SKM-1 treated with dmso at 0.1 percent for 144 hours (cell line): ENCODE results near the gene CYLC2.

Experiments used
- DNase-seq: peaks from one replicate; lab custom pipeline; 2025; ENCODE audit not compliant: unreplicated experiment; lab: John Stamatoyannopoulos, UW

The CYLC2 gene

GRCh38 chr9:102995033-102995432, at the start of gene CYLC2:
Gene CYLC2 (plus strand): TSS chr9:102995333. CDS start chr9:102995381, 48 bp downstream.
- no peak for DNase-seq

- no peak for DNase-seq
Observed at GRCh38 chr9:102950346-102950745, 44.8 kb upstream of the CYLC2 start.

GRCh38 chr9:102966999-102967398, 28.1 kb upstream of the CYLC2 start:
- no peak for DNase-seq

- DNase-seq: no peak
Observed at GRCh38 chr9:102967979-102968378, 27.2 kb upstream of the CYLC2 start.

- no peak for DNase-seq
Observed at GRCh38 chr9:102972780-102973179, 22.4 kb upstream of the CYLC2 start.

GRCh38 chr9:102974530-102974929, 20.6 kb upstream of the CYLC2 start:
- no peak for DNase-seq

- no peak for DNase-seq
Observed at GRCh38 chr9:102975251-102975650, 19.9 kb upstream of the CYLC2 start.

- DNase-seq: no peak
Observed at GRCh38 chr9:102985162-102985895, 9.8 kb upstream of the CYLC2 start.

GRCh38 chr9:102986425-102986824, 8.7 kb upstream of the CYLC2 start:
- DNase-seq: no peak

GRCh38 chr9:103003689-103004088, 8.6 kb downstream of the CYLC2 start:
- DNase-seq: no peak

- DNase-seq: no peak
Observed at GRCh38 chr9:103014242-103014641, 19.1 kb downstream of the CYLC2 start.

GRCh38 chr9:103025796-103026195, 30.7 kb downstream of the CYLC2 start:
- no peak for DNase-seq

- DNase-seq: no peak
Observed at GRCh38 chr9:103037508-103038477, 42.7 kb downstream of the CYLC2 start.

- no peak for DNase-seq
Observed at GRCh38 chr9:103041961-103042360, 46.8 kb downstream of the CYLC2 start.
